Prostate gland (tissue), 2 donors: ENCODE data around the gene FGF12.

Experiments
- POLR2A ChIP-seq: fragments of 450-650 bp; IDR thresholded peaks from one replicate; pipeline ENCODE4 v1.6.1; 2016; ENCODE audit warnings: antibody characterized with exemption, mild to moderate bottlenecking
- POLR2AphosphoS5 ChIP-seq: sonication (generic); formaldehyde crosslinking; IDR thresholded peaks from one replicate; pipeline ENCODE4 v1.6.1; 2017; ENCODE audit warnings: antibody characterized with exemption
- TF ChIP-seq, protein P1 (sequence below), 4 experiments: fragments of 200-600 bp in 2 of 4; fragments of 450-650 bp in 2 of 4; sonication (generic) in 2 of 4; IDR thresholded peaks; 1 replicate in 3 of 4; 2 replicates in 1 of 4; pipeline ENCODE4 v1.5.1; 2016 to 2019; ENCODE audit warnings: antibody characterized with exemption in 4 of 4, mild to moderate bottlenecking in 2 of 4, moderate library complexity in 2 of 4

DNA sequence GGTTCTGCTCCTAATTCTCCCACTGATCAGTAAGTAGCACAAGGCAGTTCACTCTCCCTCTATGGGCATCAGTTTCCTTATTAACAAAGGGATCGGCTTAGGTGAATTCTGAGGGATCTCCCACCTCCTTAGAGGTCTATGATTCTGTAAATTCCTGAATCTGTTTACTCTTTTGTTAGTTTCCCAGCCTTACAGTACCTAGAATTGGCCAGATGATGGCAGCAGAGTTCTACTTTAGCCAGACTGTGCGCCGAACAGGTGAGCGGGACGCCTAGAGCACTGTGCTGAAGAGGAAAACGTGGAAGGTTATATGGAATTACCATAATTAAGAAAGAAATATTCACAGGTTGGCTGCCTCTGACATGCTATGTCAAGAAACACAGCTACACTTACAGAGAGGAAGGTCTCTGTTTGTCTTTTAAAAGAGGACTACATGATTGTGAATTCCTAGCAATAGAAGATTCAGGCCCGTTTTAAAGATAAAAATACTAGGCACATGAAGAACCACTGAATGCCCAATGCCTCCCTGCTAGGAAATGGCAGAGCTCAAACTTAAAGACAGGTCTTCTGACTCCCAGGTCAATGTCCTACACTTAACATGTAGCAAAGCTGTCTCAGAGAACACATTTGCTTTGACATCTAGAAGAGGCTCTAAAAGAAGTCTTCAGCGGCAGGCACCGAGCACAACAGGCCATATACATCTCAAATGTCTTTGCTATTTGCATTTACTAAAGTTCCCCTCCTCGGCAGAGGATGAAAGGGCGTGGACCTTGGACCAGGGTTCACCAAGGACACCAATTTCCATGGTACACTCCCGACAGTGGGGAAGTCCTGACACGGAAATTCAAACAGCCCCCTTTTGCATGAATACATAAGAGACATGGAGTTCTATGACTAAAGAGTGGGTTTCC is 259.9 kb downstream of the FGF12 start:
- TF ChIP-seq, protein P1, sequence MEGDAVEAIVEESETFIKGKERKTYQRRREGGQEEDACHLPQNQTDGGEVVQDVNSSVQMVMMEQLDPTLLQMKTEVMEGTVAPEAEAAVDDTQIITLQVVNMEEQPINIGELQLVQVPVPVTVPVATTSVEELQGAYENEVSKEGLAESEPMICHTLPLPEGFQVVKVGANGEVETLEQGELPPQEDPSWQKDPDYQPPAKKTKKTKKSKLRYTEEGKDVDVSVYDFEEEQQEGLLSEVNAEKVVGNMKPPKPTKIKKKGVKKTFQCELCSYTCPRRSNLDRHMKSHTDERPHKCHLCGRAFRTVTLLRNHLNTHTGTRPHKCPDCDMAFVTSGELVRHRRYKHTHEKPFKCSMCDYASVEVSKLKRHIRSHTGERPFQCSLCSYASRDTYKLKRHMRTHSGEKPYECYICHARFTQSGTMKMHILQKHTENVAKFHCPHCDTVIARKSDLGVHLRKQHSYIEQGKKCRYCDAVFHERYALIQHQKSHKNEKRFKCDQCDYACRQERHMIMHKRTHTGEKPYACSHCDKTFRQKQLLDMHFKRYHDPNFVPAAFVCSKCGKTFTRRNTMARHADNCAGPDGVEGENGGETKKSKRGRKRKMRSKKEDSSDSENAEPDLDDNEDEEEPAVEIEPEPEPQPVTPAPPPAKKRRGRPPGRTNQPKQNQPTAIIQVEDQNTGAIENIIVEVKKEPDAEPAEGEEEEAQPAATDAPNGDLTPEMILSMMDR (IDR thresholded peaks at IDR 0.05): peak; percentile 34 to 84 (median 68)
- no peak for TF ChIP-seq POLR2A
- TF ChIP-seq POLR2AphosphoS5: no peak
